ENCODE results near the gene EEFSEC.

Gene EEFSEC

DNA sequence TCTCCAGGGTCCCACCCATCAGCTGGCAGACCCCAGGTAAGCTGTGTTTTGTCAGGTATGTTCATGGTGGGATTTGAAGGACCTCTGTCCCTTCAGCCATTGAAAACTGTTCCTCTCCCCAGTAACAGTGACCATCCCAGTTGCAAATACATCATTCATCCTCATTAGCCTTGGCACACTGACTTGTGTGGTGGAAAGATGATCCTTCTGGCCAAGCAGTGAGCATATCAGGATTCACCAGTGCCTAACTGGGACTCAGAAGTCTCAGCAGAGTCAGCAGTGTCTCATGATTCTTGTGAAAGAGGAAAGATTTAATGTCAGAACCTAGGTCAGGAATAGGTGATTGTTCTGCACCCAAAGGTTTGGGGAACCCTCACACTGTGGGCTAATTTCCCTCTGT is 223.2 kb downstream of the EEFSEC start:
- no peak for DNase-seq

DNA sequence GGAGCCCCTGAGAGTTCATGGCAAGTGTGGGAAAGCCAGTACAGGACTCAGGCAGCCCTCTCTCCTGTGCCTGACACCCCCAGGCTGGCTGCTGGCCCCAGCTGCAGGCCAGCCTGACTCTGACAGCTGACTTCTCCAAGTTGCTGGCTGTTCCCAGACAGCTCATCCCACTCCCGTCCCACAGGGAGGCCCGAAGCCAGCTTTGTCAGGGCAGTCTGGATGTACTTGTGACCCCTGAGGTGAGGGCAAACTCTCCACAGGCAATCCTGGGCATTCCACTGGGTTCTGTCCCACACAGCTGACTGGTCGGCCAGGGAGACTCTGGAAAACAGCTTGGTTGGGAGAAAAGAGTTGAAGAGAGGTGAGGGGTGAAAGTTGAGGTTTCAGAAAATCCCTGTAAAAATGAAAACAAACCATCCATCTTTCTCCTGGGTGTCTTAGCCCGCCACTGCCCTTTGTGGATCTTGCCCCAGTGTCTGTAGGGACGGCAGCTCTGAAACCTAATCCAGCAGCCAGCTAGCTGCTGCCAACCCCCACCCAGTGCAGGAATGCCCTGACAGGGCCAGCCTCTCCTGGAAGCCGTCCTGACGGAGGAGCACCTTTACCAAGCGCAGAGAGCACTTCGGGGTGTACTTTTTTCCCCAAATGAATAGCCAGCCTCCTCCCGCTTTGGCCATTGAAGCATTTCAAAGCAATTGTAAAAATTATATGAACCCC is 225.5 kb downstream of the EEFSEC start:
- no peak for DNase-seq

DNA sequence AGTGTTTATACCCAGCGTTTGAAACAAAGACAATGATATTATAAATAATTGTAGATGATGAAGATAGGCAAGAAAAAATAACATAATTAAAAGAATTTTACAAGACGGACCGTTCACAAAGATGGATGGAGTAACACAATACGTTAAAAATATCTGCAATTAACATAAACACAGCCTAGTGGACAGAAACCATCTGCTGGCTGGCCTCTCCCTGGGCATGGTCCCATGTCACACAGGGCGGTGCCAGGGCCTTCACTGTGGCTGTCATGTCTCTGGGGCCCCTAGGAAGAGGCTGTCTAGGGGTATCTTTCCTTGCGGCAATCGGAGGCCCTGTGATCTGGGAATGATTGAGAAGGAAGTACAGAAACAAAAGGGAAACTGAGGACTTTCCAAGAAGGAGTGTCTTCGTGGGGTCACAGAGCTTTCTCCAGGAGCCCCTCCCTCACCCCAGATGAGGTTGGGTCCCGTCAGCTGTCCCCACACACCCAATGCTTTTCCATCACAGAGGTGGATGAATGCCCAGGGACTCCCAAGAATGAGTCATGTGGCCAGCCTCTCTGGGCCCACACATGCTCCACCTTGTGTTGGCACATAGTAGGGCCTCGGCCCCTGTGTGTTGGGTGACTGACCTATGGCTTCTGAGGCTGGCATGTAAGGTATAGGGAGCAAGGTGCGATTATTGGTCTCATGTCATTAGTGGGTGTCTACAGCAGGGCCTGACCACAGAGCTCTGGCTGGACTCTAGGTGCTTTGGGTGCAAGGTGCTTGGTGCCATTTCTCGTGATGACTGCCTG is 226.3 kb downstream of the EEFSEC start:
- DNase-seq: no peak

DNA sequence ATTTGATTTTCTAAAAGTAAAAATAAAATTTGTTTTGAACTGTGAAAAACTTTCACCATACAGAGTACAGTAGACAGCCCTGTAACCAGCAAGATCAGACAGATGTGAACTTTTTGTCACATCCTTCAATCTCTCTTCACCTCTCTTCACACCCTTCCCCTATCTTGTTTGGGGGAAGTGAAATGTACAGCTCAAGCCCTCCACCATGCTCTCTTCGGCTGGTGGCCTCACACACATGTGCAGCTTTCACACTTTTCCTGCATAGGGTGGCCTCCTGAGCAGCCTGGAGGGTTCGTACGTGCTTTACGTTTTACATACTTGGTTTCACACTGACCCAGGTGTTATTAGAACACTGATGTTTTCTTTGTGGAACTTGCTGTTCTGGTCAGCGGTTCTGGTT is 227.0 kb downstream of the EEFSEC start:
- DNase-seq: no peak

DNA sequence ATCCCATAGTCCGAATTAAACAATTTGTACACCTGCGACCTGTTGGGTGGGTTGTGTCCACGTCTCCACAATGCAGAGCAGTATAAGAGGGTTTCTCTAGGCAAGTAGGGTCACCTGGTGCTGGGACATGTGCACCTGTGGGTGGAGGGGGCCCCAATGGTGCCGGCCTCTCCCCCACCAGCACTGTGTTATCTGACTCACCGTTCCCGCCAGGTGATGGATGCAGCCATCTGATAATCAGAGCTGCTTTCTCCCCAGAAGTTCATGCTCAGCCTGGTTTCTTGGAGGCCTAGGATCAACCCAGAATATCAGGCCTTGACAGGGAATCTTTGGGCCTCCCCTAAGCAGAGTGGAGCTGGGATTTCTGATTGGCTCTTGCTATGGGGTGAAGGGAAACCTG is 227.4 kb downstream of the EEFSEC start:
- no peak for DNase-seq

DNA sequence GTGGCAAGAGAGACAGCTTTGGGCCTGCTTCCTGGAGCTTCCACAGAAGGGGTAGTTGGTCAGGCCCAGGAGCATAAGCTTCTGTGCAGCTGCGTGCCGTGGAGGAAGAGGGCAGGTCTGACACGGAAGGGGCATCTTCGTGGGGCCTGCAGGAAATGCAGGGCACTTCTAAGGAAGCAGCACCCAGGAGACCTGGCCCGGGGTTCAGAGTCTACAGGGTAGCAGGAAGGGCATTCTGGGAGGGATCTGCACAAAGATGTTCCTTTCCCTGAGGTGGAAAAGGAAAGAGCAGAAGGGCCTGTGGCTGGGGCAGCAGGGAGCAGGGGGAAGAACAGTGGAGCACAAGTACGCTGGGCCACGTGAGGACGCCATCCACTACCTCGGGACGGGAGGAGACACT is 228.3 kb downstream of the EEFSEC start:
- no peak for DNase-seq

DNA sequence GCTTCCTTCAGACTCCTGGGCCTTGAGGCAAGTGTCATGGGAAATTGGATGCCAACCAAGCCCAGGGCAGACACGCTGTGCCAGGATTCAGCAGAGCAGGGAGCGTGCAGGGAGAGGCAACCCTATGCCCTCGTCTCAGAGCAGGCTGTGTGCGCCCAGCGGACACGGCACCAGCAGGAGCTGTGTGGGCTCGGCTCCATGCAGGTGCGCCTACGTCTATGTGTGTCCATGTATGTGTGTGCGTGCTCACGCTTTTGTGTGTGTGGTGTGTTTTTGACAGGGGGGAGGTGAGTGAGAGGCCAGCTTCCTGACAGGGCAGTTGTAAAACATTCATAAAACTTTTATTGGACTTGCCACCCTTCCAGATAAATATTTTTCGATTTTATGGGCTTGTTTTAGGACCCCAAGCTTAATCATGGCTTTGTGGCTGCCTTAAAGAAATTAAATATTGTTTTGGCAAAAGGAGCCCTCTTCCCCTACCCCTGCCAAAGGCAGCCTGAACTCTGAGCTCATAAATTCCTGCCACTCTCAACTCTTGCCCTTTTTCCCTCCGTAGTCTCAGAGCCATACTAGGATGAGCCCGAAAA is 229.0 kb downstream of the EEFSEC start:
- DNase-seq: no peak

DNA sequence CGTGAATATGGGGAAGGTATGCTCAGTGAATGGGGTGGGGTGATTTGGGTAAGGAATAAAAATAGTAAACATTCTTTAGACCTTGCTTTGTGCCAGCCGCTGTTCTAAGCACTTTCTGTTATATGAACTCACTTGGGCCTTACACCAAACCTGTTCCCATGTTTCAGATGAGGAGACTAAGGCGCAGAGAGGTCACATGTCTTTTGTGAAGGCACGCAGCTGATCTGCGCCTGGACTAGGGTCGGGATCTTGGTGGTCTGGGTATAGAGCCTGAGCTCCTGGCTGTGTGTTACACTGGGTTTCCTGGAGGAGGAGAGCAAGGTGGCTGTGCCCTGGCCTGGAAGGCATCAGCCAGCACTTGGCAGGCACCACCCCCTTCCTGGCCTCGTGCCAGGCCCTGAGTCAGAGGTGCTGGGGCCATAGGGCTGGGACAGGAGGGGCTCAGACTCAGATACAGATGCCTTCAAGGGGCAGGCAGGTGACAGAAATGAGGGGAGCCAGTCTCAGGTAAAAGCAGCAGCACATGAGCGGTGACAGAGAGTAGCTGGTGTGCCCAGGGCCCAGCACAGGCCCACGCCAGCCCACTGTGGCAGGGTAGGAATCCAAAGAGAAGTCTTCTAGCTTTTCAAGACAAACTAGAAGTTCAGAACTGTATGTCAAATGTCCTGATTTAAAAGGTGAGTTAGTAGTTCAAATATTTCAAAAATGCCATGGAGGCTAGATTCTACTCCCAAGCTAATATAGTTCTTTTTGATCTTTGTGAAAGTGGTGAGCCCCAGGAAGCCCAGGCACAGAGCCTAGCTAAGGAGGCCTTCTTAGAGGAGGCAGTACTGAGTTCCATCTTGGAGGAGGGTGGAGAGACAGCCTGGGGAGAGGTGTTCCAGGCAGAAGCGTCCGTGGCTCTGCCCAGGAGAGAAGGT is 230.3 kb downstream of the EEFSEC start:
- peak; percentile 79 for DNase-seq

DNA sequence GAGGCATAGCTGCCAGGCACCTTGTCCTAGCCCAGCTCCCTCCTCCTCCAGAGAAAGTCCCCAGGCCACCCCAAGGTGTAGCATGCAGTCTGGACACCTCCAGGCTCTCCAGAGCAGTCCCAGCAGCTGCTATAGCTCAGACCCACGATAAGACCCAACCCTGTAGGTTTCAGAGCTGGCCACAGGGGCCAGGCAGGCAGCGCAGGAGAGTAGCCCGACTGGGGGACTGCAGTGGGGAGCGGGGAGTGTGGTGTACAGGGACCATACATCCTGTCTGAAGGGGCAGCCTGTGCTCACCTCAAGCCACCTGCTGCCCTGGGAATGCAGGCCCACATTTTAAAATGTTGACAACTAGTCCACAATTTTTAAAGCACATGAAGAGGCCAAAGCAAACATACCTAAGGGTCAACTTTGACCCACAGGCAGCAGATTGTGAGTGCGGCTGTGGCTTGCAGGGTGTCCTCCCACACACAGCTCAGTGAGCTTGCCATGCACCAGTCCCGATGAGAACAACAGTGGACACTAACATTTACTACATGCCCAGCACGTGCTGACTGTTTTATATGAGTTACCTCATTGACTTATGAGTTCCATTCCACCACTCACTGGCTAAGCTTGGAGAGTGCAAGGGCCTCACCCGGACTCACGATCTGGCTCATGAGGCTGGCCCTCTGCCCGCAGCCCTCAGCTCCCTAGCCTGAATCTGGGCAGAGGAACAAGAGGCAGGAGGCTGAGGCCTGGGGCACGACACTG is 232.0 kb downstream of the EEFSEC start:
- DNase-seq: no peak

DNA sequence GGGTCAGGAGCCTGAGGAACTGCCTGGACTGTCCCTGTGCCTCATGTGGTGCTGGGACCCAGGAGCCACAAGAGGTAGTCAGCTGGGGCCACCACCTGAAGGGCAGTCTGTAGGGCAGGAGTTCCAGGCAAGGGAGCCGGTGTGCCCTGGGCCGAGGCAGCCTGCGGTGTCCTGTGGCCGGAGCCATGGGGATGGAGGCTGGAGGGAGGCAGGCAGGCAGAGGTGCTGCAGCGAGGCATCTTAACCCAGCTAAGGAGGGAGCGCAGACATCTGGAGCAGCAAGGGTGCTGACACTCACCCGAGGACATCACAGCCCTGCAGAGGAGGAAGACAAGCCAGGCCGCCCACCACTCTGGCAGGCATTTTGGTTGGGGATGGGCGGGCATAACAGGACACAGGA is 235.7 kb downstream of the EEFSEC start:
- DNase-seq: no peak

DNA sequence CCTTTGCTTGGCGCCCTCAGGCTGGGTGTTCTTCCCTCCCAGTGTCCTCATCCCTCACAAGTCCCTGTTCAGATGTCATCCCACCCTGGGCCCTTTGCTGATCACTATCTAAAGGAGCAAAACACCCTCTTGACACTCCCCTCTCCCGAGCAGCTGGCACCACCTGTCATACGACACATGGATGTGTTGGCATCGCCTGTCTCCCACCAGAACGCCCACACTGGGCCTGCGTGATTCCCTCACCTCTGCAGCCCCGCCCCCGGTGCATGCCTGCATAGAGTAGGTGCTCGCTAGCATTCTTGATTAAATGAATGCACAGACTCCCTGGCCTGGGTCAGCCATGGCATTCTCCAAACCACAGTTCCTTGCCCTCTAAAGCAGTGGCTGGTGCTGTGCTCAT is 237.6 kb downstream of the EEFSEC start:
- no peak for DNase-seq

DNA sequence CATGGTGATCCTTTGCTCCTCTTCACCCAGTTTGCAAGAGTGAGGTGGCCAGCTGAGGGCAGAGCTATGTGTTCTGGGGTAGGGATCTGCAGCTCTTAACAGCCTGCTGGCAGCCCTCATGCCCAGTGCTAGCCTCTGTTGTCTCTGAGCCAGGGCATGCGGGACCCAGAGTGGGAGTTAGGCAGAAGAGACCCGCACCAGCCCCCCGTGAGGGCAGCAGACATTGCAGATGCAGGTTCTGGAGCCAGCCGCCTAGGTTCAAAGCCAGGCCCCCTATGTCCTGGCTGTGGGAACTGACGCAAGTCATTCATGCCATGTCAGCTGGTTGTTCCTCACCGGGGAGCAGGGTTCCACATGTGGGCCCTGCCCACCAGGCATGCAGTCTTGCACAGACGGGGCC is 238.7 kb downstream of the EEFSEC start:
- no peak for DNase-seq

DNA sequence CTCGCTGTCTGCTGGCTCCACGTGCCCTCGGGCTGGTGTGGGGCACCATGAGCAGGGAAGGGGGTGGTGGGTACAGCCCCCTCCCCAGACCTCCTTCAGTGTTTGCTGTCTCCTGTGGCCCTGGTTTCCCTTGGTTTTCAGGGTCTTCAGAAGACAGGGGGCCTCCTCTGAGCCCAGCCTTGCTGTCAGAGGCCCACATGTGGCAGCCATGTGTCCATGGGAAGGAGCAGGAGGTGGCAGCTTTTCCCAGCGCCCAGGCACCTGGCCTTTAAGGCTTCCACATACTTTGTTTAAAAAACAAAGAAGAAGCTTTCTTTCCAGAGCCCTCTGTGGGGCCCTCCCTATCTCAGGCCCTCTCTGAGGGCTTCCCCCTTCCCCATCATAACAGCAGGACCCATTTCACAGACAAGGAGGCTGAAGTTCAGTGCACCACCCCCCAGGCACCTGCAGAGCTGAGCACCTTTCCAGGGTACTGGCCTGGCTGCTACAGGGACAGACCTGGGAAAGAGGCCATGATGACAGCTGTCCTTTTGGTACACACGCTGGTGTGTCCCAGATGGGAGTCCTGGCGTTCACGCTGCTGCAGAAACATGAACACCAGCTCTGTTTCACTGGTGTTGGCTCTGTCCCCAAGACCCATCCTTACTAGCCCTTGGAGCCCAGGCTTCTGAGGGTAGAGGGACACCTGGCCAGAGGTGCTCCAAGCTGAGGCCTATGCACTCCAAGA is 239.7 kb downstream of the EEFSEC start:
- DNase-seq: no peak

DNA sequence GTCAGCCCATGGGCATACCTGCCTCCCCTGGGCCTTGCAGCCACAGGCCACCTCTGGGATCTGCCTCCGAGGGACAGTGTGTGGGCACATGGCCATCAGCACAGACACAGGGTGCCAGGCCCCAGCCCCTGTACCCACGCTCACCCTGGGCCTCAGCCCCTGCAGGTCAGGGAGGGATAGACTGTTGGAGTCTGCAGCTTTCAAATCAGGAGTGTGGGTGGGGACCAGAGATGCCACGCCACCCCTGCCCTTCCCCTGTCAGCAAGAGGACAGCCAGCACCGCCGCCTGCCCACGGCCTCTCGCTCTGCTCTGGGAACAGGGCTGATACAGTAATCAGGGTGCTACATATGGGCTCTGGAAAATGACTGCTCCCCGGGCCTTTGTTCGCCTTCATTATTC is 240.8 kb downstream of the EEFSEC start:
- no peak for DNase-seq

DNA sequence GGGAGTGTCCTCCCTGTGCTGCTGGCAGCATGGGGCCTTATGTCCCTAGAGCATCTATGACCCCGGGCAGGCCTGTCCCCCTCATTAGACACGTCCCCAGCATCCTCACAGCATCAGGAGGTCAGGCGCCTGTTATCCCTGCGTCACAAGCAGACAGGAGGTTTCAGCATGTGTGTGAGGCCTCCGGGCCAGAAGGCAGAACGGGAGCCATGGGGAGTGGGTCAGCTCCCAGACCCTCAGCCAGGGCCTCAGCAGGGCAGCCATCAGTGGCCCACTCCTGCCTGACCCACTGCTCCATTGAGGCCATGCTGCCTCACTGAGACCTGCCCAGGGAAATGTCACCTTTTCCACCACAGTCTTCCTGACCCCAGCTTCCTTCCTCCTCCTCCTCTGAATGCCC is 241.8 kb downstream of the EEFSEC start:
- DNase-seq: no peak

DNA sequence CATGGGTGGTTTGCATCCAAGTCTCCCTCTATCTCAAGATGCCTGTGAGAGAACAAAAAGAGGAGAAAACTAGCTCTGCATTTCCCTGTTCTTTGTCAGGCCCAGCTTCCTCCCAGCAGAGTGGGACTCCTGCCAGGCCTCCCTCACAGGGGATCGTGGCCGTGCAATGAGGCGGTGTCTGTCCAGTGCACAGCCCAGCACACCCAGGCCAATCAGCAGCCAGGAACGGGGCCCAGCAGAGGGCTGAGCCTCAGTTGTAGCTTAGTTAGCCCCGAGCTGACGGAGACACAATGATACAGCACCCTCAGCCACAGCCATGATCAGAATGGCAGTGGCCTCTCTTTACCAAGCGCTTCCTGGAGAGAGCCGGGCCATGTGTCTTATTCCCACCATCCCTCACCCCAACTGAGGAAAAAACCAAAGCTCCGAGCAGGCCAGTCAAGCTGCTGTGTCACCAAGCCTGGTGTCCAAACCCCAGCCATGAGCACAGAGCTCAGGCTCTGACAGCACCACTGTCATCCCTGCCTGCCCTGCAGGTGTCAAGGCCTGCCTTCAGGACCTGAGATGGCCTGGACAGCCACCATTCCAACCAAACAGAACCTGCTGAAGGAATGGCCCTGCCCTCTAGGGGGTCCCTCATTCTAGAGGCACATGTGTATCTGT is 242.3 kb downstream of the EEFSEC start:
- no peak for DNase-seq

DNA sequence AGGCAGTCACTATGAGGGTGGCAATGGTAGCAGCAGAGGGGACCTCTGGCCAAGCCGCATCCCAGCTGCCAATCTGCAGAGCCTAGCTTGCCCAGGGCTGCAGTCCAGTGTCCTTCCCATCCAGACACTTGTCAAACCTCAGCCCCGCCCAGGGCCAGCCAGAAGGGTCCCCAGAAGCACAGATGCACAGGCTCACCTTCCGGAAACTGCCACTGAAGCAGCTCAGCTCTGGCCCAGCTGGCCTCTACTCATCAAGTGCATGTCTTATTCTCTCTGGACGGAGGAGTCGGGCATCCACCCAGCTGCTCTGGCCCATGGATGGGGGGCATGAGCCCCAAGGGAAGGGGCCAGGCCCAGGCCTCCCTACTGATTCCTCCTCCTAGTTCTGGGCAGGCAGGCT is 244.2 kb downstream of the EEFSEC start:
- no peak for DNase-seq

DNA sequence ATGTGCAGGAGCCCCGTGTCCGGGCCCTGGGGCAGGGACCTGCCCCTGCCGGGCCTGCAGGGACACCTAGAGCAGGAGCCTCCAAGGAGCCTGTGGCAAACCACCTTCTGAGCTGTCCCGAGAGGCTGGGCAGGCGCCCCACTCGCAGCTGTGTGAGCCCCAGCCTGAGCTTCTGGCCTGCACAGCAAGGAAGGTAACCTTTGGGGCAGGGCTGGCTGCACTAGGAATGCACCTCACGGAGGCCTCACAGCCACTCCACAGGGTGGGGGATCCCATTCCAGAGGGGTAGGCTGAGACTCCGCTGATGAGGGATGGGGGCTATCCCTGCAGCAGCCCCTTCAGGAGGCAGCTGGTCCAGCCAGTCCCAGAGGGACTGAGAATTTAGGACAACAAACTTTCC is 245.3 kb downstream of the EEFSEC start:
- no peak for DNase-seq

DNA sequence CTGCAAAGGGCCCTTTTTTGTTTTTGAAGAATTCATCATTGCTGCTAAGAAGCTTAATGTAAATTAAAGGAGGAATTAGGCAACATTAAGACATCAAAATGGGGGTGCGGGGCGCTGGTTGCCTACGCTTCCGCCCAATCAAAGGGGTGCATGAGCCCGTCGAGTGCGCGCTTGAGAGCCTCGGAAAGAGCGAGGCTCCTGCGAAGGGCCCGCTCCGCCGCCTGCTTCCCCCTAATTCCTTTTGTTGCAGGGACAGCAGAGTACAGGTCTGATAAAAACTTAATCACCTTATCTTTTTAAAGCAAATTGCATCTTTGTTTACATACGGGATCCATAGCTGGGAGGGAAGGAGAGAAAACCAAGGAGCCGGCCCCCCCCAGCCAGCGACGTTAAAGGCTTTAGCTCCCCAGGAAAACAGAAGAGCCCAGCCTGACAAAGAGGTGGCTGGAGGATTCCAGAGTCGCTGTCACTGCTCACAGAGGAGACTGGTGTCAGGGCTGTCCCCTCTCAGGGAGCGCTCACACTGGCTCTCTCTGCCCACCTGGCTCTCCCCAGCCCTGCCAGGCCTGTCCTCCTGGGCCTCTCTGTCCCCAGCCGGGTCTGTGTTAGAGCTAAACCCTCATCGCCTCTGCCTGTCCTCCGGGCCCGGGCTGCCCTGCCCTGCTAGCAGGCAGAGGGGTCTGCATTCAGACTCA is 246.1 kb downstream of the EEFSEC start:
- DNase-seq: no peak

DNA sequence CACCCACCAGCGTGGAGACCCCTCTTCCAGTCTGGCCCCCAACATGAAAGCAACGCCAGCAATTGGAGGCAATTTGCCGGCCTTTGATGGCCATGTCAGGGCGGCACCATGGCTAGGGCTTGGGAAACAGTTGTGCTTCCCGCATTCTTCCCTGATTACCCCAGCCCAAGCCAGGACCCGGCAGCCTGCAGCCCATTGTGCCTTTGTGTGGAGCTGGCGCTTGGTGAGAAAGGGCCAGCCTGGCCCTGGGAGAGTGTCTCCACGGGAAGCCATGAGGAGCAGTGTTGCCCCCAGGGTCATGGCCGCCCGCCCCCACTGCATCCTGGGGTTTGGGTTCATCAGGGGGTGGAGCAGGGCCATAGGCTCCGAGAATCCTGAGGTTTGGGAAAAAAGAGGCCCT is 247.4 kb downstream of the EEFSEC start:
- no peak for DNase-seq

DNA sequence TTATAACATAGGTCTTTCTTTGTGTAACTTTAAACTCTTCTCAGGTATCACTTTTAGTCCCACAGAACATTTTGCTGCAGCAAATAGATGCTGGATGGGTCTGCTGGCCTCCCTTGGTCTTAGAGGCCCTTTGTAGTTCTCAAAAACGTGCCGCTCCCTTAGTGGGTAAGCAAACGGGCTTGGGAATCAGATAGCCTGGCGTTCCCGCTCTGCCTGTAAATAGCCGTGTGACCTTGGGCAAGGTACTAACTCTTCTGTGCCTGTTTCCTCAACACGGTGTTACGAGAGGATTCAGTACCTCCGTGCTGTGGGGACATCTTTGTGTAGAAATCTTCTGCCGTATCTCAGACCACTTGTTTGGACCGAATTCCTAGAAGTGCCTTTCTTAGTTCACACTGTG is 249.0 kb downstream of the EEFSEC start:
- no peak for DNase-seq

Data from 8988T (cell line).